ENCODE data around the gene COL18A1. TPM values are rescaled to one million over a fixed set of nuclear protein-coding genes. Genes with fewer than 3 reads are reported as not detected.

COL18A1 gene
- total and polyA plus RNA-seq, 3 donors from 2014 or later: 53.2 to 165 (median 111) TPM

GRCh38 chr21:45455674-45456583, 51.0 kb downstream of the COL18A1 start:
- Histone ChIP-seq H3K4me1 (peaks cover 2% of the 10 kb centered on the region), H3K9me3 (no peaks in the 10 kb centered on the region), H3K36me3 (ENCODE audit: low read depth, missing control alignments) (no peaks in the 10 kb centered on the region), H3K27me3 (no peaks in the 10 kb centered on the region), H3K4me3 (no peak overlapping the region), H3K27ac (no peak overlapping the region)
- DNase-seq: no peak
- WGBS, 2 donors: 79 to 88% methylated on average over 10 to 47 of the region's 47 CpGs
- no peak for TF ChIP-seq POLR2A (IDR thresholded peaks at IDR 0.05)
- no peak for TF ChIP-seq CTCF (IDR thresholded peaks at IDR 0.05)
- intact Hi-C loops (cut with DNase I; ENCODE audit: low total_unique reads): no loop called here

- H3K4me1 ChIP-seq: peaks cover 2% of the 10 kb centered on the region
- no peak for DNase-seq
- no peak overlapping the region for H3K27ac ChIP-seq
- TF ChIP-seq CTCF (IDR thresholded peaks at IDR 0.05) (no peak), POLR2A (IDR thresholded peaks at IDR 0.05) (no peak)
- intact Hi-C loops (cut with DNase I; ENCODE audit: low total_unique reads): no loop called here
- no peaks in the 10 kb centered on the region for H3K9me3 ChIP-seq
- no peak overlapping the region for H3K4me3 ChIP-seq
- no peaks in the 10 kb centered on the region for H3K36me3 ChIP-seq (ENCODE audit: low read depth, missing control alignments)
- WGBS, 2 donors: 87 to 93% methylated on average over 6 to 37 of the region's 38 CpGs
- H3K27me3 ChIP-seq: no peaks in the 10 kb centered on the region
Observed at GRCh38 chr21:45456584-45457160, 51.7 kb downstream of the COL18A1 start.

- TF ChIP-seq CTCF (IDR thresholded peaks at IDR 0.05) (no peak), POLR2A (IDR thresholded peaks at IDR 0.05) (no peak)
- intact Hi-C loops (cut with DNase I; ENCODE audit: low total_unique reads): no loop called here
- H3K27ac ChIP-seq: no peak overlapping the region
- H3K9me3 ChIP-seq: no peaks in the 10 kb centered on the region
- H3K4me1 ChIP-seq: peaks cover 2% of the 10 kb centered on the region
- H3K36me3 ChIP-seq (ENCODE audit: low read depth, missing control alignments): no peaks in the 10 kb centered on the region
- no peak for DNase-seq
- 94 to 96% methylated on average over 13 to 25 of the region's 25 CpGs for WGBS, 2 donors
- no peaks in the 10 kb centered on the region for H3K27me3 ChIP-seq
- no peak overlapping the region for H3K4me3 ChIP-seq
Observed at GRCh38 chr21:45457161-45457831, 52.3 kb downstream of the COL18A1 start.

GRCh38 chr21:45457832-45458172, 52.8 kb downstream of the COL18A1 start:
- Histone ChIP-seq H3K9me3 (no peaks in the 10 kb centered on the region), H3K27me3 (no peaks in the 10 kb centered on the region), H3K36me3 (ENCODE audit: low read depth, missing control alignments) (no peaks in the 10 kb centered on the region), H3K4me3 (no peak overlapping the region), H3K27ac (no peak overlapping the region), H3K4me1 (peaks cover 2% of the 10 kb centered on the region)
- TF ChIP-seq CTCF (IDR thresholded peaks at IDR 0.05): no peak
- DNase-seq: no peak
- intact Hi-C loops (cut with DNase I; ENCODE audit: low total_unique reads): no loop called here
- 93% methylated on average over 3 to 8 of the region's 9 CpGs for WGBS, 2 donors
